Astrocyte (in vitro differentiated cells and primary cell): Measurements from ENCODE around the gene FIZ1.

Experiments
- EZH2 ChIP-seq: IDR thresholded peaks from 2 replicates; pipeline ENCODE4 v1.6.1; 2012; ENCODE audit warnings: mild to moderate bottlenecking, low read length, inconsistent platforms; ENCODE audit not compliant: insufficient read depth
- TF ChIP-seq, protein P1 (sequence below): IDR thresholded peaks from 2 replicates; pipeline ENCODE4 v1.5.1; 2011; ENCODE audit warnings: low read depth, mild to moderate bottlenecking, inconsistent platforms, low read length, moderate library complexity; ENCODE audit not compliant: insufficient read depth

DNA sequence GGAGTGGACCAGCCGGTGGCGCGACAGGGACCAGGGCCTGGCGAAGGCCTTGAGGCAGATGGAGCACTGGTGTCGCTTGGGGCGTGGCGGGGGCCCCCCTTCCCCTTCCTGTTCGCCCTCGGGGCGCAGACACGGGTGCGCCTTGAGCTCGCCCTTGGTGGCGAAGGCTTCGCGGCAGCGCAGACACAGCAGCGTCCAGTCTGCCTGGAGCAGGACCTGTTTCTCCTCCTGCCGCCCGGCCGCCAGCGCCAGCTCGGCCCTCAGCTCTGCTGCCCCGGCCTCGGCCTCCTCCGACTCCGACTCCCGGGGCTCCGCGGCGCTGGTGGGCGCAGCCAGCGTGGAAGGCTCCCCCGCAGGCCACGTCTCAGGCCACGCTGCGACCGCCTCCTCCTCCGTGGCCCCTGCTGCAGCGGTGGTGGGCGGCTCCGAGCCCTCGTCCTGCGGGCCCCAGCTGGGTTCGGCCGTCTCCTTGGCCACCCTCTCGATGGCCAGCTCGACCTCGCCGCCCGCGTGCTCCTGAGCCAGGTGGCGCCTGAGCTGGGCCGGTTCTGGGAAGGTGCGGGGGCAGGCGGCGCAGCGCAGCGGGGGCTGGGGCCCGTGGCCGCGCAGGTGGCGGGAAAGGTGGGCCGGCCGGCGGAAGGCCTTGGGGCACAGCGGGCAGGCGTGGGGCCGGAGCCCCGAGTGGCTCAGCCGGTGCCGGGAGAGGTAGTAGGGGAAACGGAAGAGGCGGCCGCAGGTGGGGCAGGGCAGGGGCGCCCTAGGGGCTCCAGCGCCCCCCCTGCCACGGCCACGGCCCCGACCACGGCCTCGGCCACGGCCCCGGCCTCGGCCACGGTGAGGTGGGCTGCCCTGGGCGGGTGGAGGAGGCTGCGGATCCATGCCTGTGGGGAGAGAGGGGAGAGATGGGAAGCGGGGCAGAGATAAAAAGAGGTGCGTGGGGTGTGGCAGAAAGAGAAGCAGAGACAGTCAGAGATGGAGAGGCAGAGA, 20.3 kb downstream of the FIZ1 start:
- TF ChIP-seq, protein P1, sequence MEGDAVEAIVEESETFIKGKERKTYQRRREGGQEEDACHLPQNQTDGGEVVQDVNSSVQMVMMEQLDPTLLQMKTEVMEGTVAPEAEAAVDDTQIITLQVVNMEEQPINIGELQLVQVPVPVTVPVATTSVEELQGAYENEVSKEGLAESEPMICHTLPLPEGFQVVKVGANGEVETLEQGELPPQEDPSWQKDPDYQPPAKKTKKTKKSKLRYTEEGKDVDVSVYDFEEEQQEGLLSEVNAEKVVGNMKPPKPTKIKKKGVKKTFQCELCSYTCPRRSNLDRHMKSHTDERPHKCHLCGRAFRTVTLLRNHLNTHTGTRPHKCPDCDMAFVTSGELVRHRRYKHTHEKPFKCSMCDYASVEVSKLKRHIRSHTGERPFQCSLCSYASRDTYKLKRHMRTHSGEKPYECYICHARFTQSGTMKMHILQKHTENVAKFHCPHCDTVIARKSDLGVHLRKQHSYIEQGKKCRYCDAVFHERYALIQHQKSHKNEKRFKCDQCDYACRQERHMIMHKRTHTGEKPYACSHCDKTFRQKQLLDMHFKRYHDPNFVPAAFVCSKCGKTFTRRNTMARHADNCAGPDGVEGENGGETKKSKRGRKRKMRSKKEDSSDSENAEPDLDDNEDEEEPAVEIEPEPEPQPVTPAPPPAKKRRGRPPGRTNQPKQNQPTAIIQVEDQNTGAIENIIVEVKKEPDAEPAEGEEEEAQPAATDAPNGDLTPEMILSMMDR = no peak
- no peak for TF ChIP-seq EZH2
